ENCODE measurements around the gene NRF1.
"Not testable (repeated sequence)": the region's sequence is repeated elsewhere in the genome, so short reads cannot be mapped to it uniquely, and the experiment has no call there.

NRF1 gene

GRCh38 chr7:129652914-129653313 lies 41.4 kb downstream of the NRF1 start:
- TF ChIP-seq CTCF (conservative IDR thresholded peaks at IDR 0.05), result no peak
- no peak for TF ChIP-seq ZFX (IDR thresholded peaks at IDR 0.05)
- H3K27ac ChIP-seq, result no peak overlapping the region

- no peak overlapping the region for H3K27ac ChIP-seq
- TF ChIP-seq ZFX (IDR thresholded peaks at IDR 0.05), result no peak
- TF ChIP-seq CTCF (conservative IDR thresholded peaks at IDR 0.05), result no peak
These were observed 44.3 kb downstream of the NRF1 start for GRCh38 chr7:129655811-129656210.

- TF ChIP-seq ZFX (IDR thresholded peaks at IDR 0.05) (no peak), CTCF (conservative IDR thresholded peaks at IDR 0.05) (no peak)
- no peak overlapping the region for H3K27ac ChIP-seq
These were observed 45.8 kb downstream of the NRF1 start for GRCh38 chr7:129657363-129657762.

- not testable (repeated sequence) for H3K27ac ChIP-seq
These were observed 48.4 kb downstream of the NRF1 start for GRCh38 chr7:129659907-129660306.

- H3K27ac ChIP-seq, result no peak overlapping the region
- TF ChIP-seq ZFX (IDR thresholded peaks at IDR 0.05), result no peak
- no peak for TF ChIP-seq CTCF (conservative IDR thresholded peaks at IDR 0.05)
These were observed 50.2 kb downstream of the NRF1 start for GRCh38 chr7:129661645-129662182.

DNA sequence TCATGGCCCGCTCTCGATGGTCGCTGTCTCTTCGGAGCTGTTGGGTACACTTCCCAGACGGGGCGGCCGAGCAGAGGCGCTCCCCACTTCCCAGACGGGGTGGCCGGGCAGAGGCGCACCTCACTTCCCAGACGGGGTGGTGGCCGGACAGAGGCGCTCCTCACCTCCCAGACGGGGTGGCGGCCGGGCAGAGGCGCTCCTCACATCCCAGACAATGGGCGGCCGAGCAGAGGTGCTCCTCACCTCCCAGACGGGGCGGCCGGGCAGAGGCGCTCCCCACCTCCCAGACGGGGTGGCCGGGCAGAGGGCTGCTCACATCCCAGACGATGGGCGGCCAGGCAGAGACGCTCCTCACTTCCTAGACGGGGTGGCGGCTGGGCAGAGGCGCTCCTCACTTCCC lies 51.7 kb downstream of the NRF1 start:
- not testable (repeated sequence) for H3K27ac ChIP-seq

DNA sequence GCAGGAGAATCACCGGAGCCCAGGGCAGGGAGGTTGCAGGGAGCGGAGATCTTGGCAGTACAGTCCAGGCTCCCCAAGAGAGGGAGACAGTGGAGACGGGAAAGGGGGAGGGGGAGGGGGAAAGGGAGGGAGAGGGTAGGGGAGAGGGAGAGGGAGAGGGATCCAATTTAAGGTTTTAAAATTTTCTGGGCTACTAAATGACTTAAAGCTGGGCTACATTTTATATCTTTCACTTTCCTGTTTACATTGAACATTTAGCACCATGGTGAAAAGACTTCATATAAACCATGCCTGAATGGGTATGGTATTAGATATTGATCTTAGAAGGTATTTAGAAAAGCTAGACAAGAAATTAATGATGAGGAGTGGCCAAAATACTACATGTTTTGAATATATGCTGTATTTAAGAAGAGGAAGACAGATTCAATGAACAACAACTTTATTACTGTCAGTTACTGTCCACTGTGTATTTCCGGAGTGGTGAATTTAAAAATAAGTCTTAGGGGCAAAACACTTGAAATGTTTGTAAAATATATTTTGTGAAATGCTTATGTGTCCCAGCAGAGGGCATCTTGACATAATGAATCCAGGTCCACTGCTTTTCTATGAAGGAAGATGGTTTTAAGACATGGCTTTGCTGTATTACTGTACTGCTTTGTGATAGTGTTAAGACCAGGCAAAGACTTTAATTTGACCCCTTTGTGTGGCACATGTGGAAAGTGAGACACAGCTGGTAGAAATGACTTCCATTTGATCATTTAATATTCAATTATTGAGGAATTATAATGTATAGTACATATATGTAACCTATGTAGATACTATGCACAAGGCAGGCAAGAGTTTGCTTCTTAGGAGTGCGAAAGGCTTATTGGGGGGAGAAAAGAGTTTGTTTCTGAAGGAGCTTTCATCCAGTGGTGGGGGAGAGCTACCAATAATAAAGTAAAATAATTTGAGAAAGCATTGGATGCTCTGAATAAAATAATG lies 52.8 kb downstream of the NRF1 start:
- no peak overlapping the region for H3K27ac ChIP-seq
- TF ChIP-seq ZFX (IDR thresholded peaks at IDR 0.05) (no peak), CTCF (conservative IDR thresholded peaks at IDR 0.05) (peak; percentile 80)

- TF ChIP-seq CTCF (conservative IDR thresholded peaks at IDR 0.05) (no peak), ZFX (IDR thresholded peaks at IDR 0.05) (no peak)
- no peak overlapping the region for H3K27ac ChIP-seq
These were observed 53.5 kb downstream of the NRF1 start for GRCh38 chr7:129665013-129665401.
